Measurements from ENCODE around the gene SAMD5. TPM values are rescaled to one million over a fixed set of nuclear protein-coding genes. Genes with fewer than 3 reads are reported as not detected.
"Not testable (repeated sequence)": the region's sequence is repeated elsewhere in the genome, so short reads cannot be mapped to it uniquely, and the experiment has no call there.

Gene SAMD5
- total RNA-seq, 2 experiments from 2014 or later: 0.18 TPM; not detected in 1

GRCh38 chr6:147530132-147531060 is 21.9 kb downstream of the SAMD5 start:
- ATAC-seq (peak; percentile 36), DNase-seq (peak; percentile 8)
- ChIA-PET POLR2A (no interaction called here), CTCF (interaction anchor here (0.6 kb wide), 1 partner anchor 205 kb away, joined by 3 read pairs; no protein-coding TSS in a partner anchor)
- Mint-ChIP-seq H3K4me3 (no peak overlapping the region), H3K9me3 (ENCODE audit: low read depth) (no peaks in the 10 kb centered on the region), H3K27ac (no peak overlapping the region), H3K4me1 (peaks cover 9% of the 10 kb centered on the region), H3K27me3 (peaks cover 19% of the 10 kb centered on the region), H3K36me3 (ENCODE audit: low read depth) (no peaks in the 10 kb centered on the region)
- intact Hi-C loops (cut with DNase I, micrococcal nuclease): no loop called here

GRCh38 chr6:147531321-147531720 is 22.8 kb downstream of the SAMD5 start:
- ChIA-PET CTCF (interaction anchor here (0.7 kb wide), 1 partner anchor 691 kb away, joined by 3 read pairs; no protein-coding TSS in a partner anchor), POLR2A (no interaction called here)
- ATAC-seq (no peak), DNase-seq (no peak)
- H3K27ac Mint-ChIP-seq: no peak overlapping the region
- peaks cover 9% of the 10 kb centered on the region for H3K4me1 Mint-ChIP-seq
- no peak overlapping the region for H3K4me3 Mint-ChIP-seq
- peaks cover 17% of the 10 kb centered on the region for H3K27me3 Mint-ChIP-seq
- no peaks in the 10 kb centered on the region for H3K9me3 Mint-ChIP-seq (ENCODE audit: low read depth)
- intact Hi-C loops (cut with DNase I, micrococcal nuclease): no loop called here
- H3K36me3 Mint-ChIP-seq (ENCODE audit: low read depth): no peaks in the 10 kb centered on the region

GRCh38 chr6:147534116-147534860 is 25.8 kb downstream of the SAMD5 start:
- DNase-seq: no peak
- no peak overlapping the region for H3K27ac Mint-ChIP-seq
- ChIA-PET CTCF (no interaction called here), POLR2A (no interaction called here)
- no peaks in the 10 kb centered on the region for H3K9me3 Mint-ChIP-seq (ENCODE audit: low read depth)
- peaks cover 13% of the 10 kb centered on the region for H3K27me3 Mint-ChIP-seq
- intact Hi-C loops (cut with DNase I, micrococcal nuclease): no loop called here
- H3K36me3 Mint-ChIP-seq (ENCODE audit: low read depth): no peaks in the 10 kb centered on the region
- no peak for ATAC-seq
- peaks cover 9% of the 10 kb centered on the region for H3K4me1 Mint-ChIP-seq
- H3K4me3 Mint-ChIP-seq: no peak overlapping the region

- Mint-ChIP-seq H3K4me3 (no peak overlapping the region), H3K27ac (no peak overlapping the region), H3K9me3 (ENCODE audit: low read depth) (peaks cover 4% of the 10 kb centered on the region), H3K36me3 (ENCODE audit: low read depth) (no peaks in the 10 kb centered on the region), H3K4me1 (no peaks in the 10 kb centered on the region), H3K27me3 (peaks cover 2% of the 10 kb centered on the region)
- POLR2A ChIA-PET: no interaction called here
- DNase-seq (no peak), ATAC-seq (no peak)
- CTCF ChIA-PET: no interaction called here
- intact Hi-C loops (cut with DNase I, micrococcal nuclease): no loop called here
Measured at GRCh38 chr6:147538821-147539220, 30.3 kb downstream of the SAMD5 start.

GRCh38 chr6:147540075-147540474 is 31.6 kb downstream of the SAMD5 start:
- Mint-ChIP-seq H3K4me3 (no peak overlapping the region), H3K27ac (no peak overlapping the region)

GRCh38 chr6:147542436-147542835 is 33.9 kb downstream of the SAMD5 start:
- CTCF ChIA-PET; H3K4me1 Mint-ChIP-seq; H3K36me3 Mint-ChIP-seq (ENCODE audit: low read depth); H3K4me3 Mint-ChIP-seq; POLR2A ChIA-PET; H3K27ac Mint-ChIP-seq; H3K27me3 Mint-ChIP-seq; DNase-seq; intact Hi-C loops (cut with DNase I, micrococcal nuclease); ATAC-seq; H3K9me3 Mint-ChIP-seq (ENCODE audit: low read depth): not testable (repeated sequence)

More at GRCh38 chr6:147540075-147540474, 31.6 kb downstream of the SAMD5 start:
- DNase-seq (no peak), ATAC-seq (no peak)
- H3K27me3 Mint-ChIP-seq: peaks cover 2% of the 10 kb centered on the region
- intact Hi-C loops (cut with DNase I, micrococcal nuclease): no loop called here
- H3K4me1 Mint-ChIP-seq: no peaks in the 10 kb centered on the region
- ChIA-PET CTCF (no interaction called here), POLR2A (no interaction called here)
- no peaks in the 10 kb centered on the region for H3K36me3 Mint-ChIP-seq (ENCODE audit: low read depth)
- peaks cover 4% of the 10 kb centered on the region for H3K9me3 Mint-ChIP-seq (ENCODE audit: low read depth)

- no peak for ATAC-seq
- no peak for DNase-seq
- H3K4me3 Mint-ChIP-seq: no peak overlapping the region
- H3K36me3 Mint-ChIP-seq (ENCODE audit: low read depth): no peaks in the 10 kb centered on the region
- intact Hi-C loops (cut with DNase I, micrococcal nuclease): no loop called here
- H3K27ac Mint-ChIP-seq: no peak overlapping the region
- peaks cover 4% of the 10 kb centered on the region for H3K9me3 Mint-ChIP-seq (ENCODE audit: low read depth)
- peaks cover 5% of the 10 kb centered on the region for H3K27me3 Mint-ChIP-seq
- POLR2A ChIA-PET: no interaction called here
- H3K4me1 Mint-ChIP-seq: no peaks in the 10 kb centered on the region
- CTCF ChIA-PET: no interaction called here
Measured at GRCh38 chr6:147544420-147544819, 35.9 kb downstream of the SAMD5 start.

GRCh38 chr6:147546501-147547368 is 38.2 kb downstream of the SAMD5 start:
- intact Hi-C loops (cut with DNase I, micrococcal nuclease): no loop called here
- Mint-ChIP-seq H3K4me3 (no peak overlapping the region), H3K4me1 (no peaks in the 10 kb centered on the region), H3K36me3 (ENCODE audit: low read depth) (no peaks in the 10 kb centered on the region), H3K27me3 (peaks cover 7% of the 10 kb centered on the region), H3K9me3 (ENCODE audit: low read depth) (peaks cover 1% of the 10 kb centered on the region), H3K27ac (no peak overlapping the region)
- ChIA-PET CTCF (interaction anchor here (0.6 kb wide), 1 partner anchor 1828 kb away, joined by 3 read pairs; no protein-coding TSS in a partner anchor), POLR2A (no interaction called here)
- ATAC-seq (no peak), DNase-seq (no peak)

- Mint-ChIP-seq H3K4me1 (no peaks in the 10 kb centered on the region), H3K36me3 (ENCODE audit: low read depth) (no peaks in the 10 kb centered on the region), H3K4me3 (no peak overlapping the region), H3K9me3 (ENCODE audit: low read depth) (no peaks in the 10 kb centered on the region), H3K27ac (no peak overlapping the region), H3K27me3 (peaks cover 8% of the 10 kb centered on the region)
- POLR2A ChIA-PET: no interaction called here
- CTCF ChIA-PET: interaction anchor here (0.6 kb wide), 1 partner anchor 1827 kb away, joined by 3 read pairs; no protein-coding TSS in a partner anchor
- intact Hi-C loops (cut with DNase I, micrococcal nuclease): no loop called here
- DNase-seq (no peak), ATAC-seq (no peak)
Measured at GRCh38 chr6:147547369-147547902, 38.9 kb downstream of the SAMD5 start.

- no peaks in the 10 kb centered on the region for H3K36me3 Mint-ChIP-seq (ENCODE audit: low read depth)
- DNase-seq (no peak), ATAC-seq (no peak)
- H3K4me3 Mint-ChIP-seq: no peak overlapping the region
- no peak overlapping the region for H3K27ac Mint-ChIP-seq
- no peaks in the 10 kb centered on the region for H3K9me3 Mint-ChIP-seq (ENCODE audit: low read depth)
- POLR2A ChIA-PET: no interaction called here
- peaks cover 6% of the 10 kb centered on the region for H3K27me3 Mint-ChIP-seq
- intact Hi-C loops (cut with DNase I, micrococcal nuclease): no loop called here
- CTCF ChIA-PET: no interaction called here
- no peaks in the 10 kb centered on the region for H3K4me1 Mint-ChIP-seq
Measured at GRCh38 chr6:147548921-147549475, 40.5 kb downstream of the SAMD5 start.

- Mint-ChIP-seq H3K27ac (no peak overlapping the region), H3K9me3 (ENCODE audit: low read depth) (no peaks in the 10 kb centered on the region), H3K4me1 (no peaks in the 10 kb centered on the region), H3K36me3 (ENCODE audit: low read depth) (no peaks in the 10 kb centered on the region), H3K27me3 (peaks cover 6% of the 10 kb centered on the region), H3K4me3 (no peak overlapping the region)
- ChIA-PET POLR2A (no interaction called here), CTCF (no interaction called here)
- no peak for DNase-seq
- no peak for ATAC-seq
- intact Hi-C loops (cut with DNase I, micrococcal nuclease): no loop called here
Measured at GRCh38 chr6:147549531-147549930, 41.0 kb downstream of the SAMD5 start.

Measured in activated CD4-positive, alpha-beta T cell treated with anti-CD3 and anti-CD28 coated beads for 36 hours (primary cell).